GM13976 (cell line): ENCODE data around the gene DSCAM.

Source experiments
- DNase-seq: peaks from one replicate; pipeline ENCODE4 v3.0.0; 2012; ENCODE audit warnings: low spot score
- in situ Hi-C: fragments of 300-500 bp; cut with MboI; formaldehyde crosslinking; loops from one replicate; pipeline ENCODE4 v1.12.0; 2022; ENCODE audit warnings: low sequenced_read_pairs, mixed read lengths, inconsistent platforms; ENCODE audit not compliant: unreplicated experiment
- TF ChIP-seq, protein P1 (sequence below): IDR thresholded peaks from 2 replicates; pipeline ENCODE4 v1.5.1; 2012; ENCODE audit warnings: borderline replicate concordance, mild to moderate bottlenecking; ENCODE audit not compliant: insufficient read depth; ENCODE audit errors: extremely low read depth, missing control alignments, control extremely low read depth

DSCAM gene

DNA sequence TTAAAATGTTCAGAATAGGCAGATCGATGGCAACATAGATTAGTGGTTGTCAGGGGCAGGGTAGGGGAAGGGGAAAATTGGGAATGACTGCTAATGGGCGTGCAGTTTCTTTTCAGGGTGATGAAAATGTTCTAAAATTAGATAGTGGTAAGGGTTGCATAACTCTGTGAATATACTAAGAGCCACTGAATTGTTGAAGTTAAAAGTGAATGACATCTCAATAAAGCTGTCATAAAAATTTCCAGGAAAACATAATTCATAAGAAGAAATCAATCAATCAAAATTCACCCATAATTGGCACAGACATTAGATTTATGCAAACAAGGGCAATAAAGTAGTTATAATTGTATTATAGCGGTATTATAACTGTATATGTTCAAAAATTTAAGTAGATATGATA lies 751.5 kb downstream of the DSCAM start:
- in situ Hi-C loops: no loop called here
- no peak for DNase-seq
- TF ChIP-seq, protein P1, sequence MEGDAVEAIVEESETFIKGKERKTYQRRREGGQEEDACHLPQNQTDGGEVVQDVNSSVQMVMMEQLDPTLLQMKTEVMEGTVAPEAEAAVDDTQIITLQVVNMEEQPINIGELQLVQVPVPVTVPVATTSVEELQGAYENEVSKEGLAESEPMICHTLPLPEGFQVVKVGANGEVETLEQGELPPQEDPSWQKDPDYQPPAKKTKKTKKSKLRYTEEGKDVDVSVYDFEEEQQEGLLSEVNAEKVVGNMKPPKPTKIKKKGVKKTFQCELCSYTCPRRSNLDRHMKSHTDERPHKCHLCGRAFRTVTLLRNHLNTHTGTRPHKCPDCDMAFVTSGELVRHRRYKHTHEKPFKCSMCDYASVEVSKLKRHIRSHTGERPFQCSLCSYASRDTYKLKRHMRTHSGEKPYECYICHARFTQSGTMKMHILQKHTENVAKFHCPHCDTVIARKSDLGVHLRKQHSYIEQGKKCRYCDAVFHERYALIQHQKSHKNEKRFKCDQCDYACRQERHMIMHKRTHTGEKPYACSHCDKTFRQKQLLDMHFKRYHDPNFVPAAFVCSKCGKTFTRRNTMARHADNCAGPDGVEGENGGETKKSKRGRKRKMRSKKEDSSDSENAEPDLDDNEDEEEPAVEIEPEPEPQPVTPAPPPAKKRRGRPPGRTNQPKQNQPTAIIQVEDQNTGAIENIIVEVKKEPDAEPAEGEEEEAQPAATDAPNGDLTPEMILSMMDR: no peak

DNA sequence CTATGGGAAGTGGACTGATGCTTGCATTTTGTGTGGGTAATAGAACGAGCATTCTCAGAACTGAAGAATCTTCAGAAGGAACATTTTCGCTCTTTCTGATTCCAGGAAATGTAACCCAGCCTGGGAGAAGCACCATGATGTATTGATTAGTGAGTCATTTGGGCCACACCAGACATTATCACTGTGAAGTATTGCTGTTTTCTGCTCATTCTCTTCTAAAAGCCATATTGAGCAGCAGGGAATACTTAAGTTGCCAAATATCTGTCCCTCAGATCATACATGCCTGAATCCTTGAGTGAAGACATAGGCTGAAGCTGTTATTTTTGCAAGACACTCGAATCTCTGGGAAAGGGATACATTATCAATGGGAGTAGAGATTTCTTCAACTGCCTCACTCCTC lies 766.6 kb downstream of the DSCAM start:
- no peak for DNase-seq
- in situ Hi-C loops: no loop called here
- TF ChIP-seq, protein P1: no peak

DNA sequence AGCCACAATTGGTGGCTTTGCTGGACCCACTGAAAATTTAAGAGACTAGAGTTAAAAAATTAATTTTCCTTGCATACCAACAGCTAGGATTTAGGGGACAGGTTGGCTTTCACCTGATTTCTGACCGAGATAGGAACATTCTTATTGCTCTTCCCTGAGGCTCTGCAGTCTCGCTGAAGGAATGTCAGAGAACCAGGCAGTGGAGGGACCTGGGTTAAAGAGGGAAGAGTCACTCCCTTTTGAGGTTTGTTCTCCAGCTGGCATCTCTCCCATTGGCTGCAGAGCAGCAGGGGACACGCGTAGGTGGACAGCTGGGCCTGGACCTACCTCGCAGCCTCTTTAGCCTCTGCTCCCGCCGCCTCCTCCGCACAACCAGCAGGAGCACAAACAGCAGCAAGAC lies 772.2 kb downstream of the DSCAM start:
- in situ Hi-C loops: no loop called here
- TF ChIP-seq, protein P1: no peak
- no peak for DNase-seq

DNA sequence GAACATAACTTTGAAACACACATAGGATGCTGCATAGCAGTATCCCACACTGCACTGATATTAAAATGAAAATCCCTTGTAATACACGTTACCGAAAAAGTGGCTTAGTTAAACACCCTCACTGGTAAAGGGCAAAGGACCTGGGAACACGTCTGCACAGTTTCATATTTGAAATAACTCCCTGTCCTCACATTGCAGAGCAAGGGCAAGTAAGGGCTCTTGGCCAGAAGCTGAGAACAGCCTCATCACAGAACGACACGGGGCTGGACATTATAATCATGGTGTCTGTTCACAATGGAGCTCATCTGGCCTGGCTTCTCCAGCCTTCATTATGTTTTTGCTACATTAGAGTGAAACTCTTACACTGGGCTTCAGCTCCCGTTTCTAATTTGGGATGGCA lies 772.8 kb downstream of the DSCAM start:
- in situ Hi-C loops: no loop called here
- TF ChIP-seq, protein P1: no peak
- DNase-seq: no peak

DNA sequence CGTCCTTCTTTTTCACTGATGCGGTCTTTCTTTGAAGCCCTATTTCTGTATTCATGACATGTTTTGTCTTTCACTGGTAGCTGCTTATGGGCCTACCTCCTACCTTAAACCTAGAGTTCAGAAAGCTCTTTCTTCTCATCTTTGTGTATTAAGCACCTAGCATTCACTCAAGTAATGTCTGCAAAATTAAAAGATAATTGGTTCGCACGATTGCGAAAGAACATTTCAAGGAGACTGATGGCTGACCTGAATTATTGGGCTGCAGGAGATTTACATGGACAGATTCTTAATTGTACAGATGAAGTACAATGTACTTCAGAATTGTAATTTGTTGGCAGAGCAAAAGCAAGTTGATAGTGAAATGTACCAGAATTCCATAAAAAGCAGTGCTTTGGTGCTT lies 773.3 kb downstream of the DSCAM start:
- in situ Hi-C loops: no loop called here
- TF ChIP-seq, protein P1: no peak
- no peak for DNase-seq

DNA sequence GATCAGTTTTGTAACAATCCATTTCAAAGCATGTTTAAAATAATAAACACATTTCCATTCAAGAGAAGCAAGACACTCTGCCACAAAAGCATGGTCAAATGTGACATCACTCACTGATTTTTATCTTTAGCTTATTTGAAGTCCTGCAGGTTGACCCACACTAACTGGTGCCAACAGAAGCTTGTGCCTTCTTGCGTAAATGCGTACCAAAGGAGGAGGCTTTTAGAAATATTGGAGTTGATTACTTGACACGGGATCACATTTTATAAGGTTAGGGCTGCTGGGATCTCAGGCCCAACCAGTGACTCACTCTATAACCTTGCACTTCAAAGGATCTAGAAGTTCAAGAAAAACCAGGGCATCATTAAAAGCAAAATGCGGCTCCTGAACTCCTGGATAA lies 776.1 kb downstream of the DSCAM start:
- in situ Hi-C loops: no loop called here
- TF ChIP-seq, protein P1: no peak
- DNase-seq: no peak

DNA sequence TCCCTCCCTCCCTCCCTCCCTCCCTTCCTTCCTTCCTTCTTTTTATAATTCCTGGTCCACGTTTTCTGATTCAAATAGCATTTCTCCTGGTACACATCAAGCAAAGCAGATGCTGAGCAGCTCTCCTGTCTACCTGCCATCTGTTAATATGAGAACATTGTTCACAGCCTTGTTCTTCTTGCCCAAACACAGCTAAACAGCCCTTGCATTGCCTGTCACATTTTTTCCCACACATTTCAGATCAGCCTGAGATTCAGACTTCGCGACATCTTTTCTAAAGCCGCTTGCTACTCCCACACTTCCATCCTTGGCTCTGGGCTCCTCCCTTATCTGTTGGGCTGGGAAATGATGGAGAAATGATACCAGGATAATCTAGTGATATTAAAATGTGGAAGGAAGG lies 779.2 kb downstream of the DSCAM start:
- TF ChIP-seq, protein P1: no peak
- in situ Hi-C loops: no loop called here

More for the DNA sequence above, 779.2 kb downstream of the DSCAM start:
- DNase-seq: no peak
